ENCODE data around the gene CDC25B.

DNA sequence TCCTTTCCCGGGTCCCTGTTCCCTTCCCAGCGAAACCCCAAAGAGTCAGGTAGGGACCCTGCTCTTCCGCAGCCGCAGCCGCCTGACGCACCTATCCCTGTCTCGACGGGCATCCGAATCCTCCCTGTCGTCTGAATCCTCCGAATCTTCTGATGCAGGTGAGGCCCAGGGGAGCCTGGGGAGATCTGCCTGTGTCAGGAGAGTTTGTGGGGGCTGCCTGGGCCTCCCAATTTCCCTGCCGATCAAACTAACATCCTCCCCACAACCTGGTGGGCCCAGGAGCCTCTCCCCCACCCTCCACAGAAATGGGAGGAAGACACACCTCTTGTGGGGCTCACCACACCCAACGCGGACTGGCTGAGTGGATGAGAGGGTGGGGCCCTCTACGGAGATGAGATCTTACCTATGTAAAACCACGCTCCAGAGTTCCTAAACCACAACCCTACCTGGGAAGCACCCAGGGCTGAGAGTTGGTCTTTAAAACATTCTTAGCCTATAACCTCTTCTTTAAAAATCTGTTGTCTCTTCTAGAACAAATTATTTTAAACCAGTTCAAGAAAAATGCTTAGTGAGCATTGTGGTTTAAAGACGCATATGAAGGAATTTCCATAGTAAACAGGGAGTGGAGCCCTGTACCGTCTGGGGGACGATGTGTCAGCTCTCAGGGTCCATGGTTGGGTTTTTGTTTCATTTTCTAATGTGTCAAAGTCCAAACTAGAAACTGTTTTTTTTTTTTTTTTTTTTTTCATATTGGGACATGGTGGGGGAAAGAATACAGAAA is 1.7 kb downstream of the CDC25B start:
- TF ChIP-seq ZBTB7A (IDR thresholded peaks at IDR 0.05; ENCODE audit: low read depth) (no peak), TEAD4 (IDR thresholded peaks at IDR 0.05) (no peak), TCF12 (IDR thresholded peaks at IDR 0.05; ENCODE audit: low read depth) (no peak), TAF1 (IDR thresholded peaks at IDR 0.05; ENCODE audit: low read depth) (no peak), NFIC (IDR thresholded peaks at IDR 0.05) (no peak), YY1 (IDR thresholded peaks at IDR 0.05; ENCODE audit: low read depth) (no peak), USF1 (IDR thresholded peaks at IDR 0.05) (no peak), EGR1 (IDR thresholded peaks at IDR 0.05) (no peak), RAD21 (IDR thresholded peaks at IDR 0.05; ENCODE audit: low read depth) (no peak)
- TF ChIP-seq, protein P1, sequence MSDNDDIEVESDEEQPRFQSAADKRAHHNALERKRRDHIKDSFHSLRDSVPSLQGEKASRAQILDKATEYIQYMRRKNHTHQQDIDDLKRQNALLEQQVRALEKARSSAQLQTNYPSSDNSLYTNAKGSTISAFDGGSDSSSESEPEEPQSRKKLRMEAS (IDR thresholded peaks at IDR 0.05), result no peak
- TF ChIP-seq, protein P2, sequence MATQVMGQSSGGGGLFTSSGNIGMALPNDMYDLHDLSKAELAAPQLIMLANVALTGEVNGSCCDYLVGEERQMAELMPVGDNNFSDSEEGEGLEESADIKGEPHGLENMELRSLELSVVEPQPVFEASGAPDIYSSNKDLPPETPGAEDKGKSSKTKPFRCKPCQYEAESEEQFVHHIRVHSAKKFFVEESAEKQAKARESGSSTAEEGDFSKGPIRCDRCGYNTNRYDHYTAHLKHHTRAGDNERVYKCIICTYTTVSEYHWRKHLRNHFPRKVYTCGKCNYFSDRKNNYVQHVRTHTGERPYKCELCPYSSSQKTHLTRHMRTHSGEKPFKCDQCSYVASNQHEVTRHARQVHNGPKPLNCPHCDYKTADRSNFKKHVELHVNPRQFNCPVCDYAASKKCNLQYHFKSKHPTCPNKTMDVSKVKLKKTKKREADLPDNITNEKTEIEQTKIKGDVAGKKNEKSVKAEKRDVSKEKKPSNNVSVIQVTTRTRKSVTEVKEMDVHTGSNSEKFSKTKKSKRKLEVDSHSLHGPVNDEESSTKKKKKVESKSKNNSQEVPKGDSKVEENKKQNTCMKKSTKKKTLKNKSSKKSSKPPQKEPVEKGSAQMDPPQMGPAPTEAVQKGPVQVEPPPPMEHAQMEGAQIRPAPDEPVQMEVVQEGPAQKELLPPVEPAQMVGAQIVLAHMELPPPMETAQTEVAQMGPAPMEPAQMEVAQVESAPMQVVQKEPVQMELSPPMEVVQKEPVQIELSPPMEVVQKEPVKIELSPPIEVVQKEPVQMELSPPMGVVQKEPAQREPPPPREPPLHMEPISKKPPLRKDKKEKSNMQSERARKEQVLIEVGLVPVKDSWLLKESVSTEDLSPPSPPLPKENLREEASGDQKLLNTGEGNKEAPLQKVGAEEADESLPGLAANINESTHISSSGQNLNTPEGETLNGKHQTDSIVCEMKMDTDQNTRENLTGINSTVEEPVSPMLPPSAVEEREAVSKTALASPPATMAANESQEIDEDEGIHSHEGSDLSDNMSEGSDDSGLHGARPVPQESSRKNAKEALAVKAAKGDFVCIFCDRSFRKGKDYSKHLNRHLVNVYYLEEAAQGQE (IDR thresholded peaks at IDR 0.05; ENCODE audit: low read depth), result no peak

Measured in Ishikawa (cell line).